ENCODE results near the gene JMJD4.

The JMJD4 gene

GRCh38 chr1:227769047-227769935 lies 34.2 kb upstream of the JMJD4 start:
- no peak for TF ChIP-seq CTCF (IDR thresholded peaks at IDR 0.05; ENCODE audit: insufficient read depth, missing control alignments)
- FAIRE-seq (no peak), DNase-seq (ENCODE audit: insufficient read length, low spot score) (no peak)

DNA sequence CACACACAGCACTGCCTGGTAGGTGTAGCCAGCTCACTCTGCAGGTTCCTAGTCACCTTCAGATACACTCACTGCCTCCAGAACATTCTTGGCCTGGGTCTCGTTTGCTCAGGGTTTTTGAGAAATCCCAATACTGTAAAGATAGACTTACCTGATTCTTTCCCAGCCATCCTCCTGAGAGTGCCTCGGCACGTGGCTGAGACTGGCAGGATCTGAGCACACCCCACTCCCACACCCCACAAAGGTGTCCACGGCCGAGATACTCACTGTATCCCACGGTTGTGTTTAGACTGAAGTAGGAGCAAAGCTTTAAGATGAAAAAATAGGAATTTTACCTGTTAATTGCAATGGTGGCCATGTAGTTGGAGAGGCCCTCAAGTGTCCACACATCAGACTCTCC lies 33.5 kb upstream of the JMJD4 start:
- no peak for TF ChIP-seq CTCF (IDR thresholded peaks at IDR 0.05; ENCODE audit: insufficient read depth, missing control alignments)
- DNase-seq (ENCODE audit: insufficient read length, low spot score) (no peak), FAIRE-seq (no peak)

- DNase-seq (ENCODE audit: insufficient read length, low spot score), result no peak
- FAIRE-seq, result no peak
- no peak for TF ChIP-seq CTCF (IDR thresholded peaks at IDR 0.05; ENCODE audit: insufficient read depth, missing control alignments)
These were observed 33.0 kb upstream of the JMJD4 start for GRCh38 chr1:227768125-227768439.

GRCh38 chr1:227767401-227768124 lies 32.5 kb upstream of the JMJD4 start:
- no peak for DNase-seq (ENCODE audit: insufficient read length, low spot score)
- no peak for FAIRE-seq
- no peak for TF ChIP-seq CTCF (IDR thresholded peaks at IDR 0.05; ENCODE audit: insufficient read depth, missing control alignments)

DNA sequence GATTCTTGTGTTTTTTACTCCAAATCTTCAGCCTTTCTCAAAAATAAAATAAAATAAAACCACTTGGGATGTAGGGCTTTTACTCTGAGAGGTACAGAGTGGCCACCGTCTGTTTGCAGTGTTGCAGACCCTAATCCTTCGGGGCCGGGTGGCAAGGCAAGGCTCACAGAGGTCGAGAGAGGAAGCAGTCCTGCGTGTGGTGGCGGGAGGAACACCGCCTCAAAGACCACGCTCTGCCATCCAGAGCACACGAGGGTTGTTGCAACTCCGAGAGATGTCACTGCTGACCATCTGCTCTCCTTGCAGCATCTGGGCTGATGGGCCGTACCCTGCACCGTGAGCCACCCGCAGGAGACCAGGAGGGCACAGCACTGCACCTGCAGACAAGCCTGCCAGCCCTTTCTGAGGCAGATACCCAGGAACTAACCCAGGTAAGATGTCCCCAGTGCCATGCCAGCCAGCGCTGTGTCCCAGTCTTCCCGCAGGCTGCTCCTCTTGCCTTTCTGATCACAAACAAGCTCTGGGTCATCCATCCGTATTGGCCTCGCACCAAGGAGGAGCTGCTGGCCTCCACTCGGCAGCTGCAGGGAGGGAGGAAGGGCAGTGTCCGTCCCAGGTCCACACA lies 31.7 kb upstream of the JMJD4 start:
- TF ChIP-seq CTCF (IDR thresholded peaks at IDR 0.05; ENCODE audit: insufficient read depth, missing control alignments), result no peak
- no peak for FAIRE-seq
- DNase-seq (ENCODE audit: insufficient read length, low spot score), result no peak

DNA sequence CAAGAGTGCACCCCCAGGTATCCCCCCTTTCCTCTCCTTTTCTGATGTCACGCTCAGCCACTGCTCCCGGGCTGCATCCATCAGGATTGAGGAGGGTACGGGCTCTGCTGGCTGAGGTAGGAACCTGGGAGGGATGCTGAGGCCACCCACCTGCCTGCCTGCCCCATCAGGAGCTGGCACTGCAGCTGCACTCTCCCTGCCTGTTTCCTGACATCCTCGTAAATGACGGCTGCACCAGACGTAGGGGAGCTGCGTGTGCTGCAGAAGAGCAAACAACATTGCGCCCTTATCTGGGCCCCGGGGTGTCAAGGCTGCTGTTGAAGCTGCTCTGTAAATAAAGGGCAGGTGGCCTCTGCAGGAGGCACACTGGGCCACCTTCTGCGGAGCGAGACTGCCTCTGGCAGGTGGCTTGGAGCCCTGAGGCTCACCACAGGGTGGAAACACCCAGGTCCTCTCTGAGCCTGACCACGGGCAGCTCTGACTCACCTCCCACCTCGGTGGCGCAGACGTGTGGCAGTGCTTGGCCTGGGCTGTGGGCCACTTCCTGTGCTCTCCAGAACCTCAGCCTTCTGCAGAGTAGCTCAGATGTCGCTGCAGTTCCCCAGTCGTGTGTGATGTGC lies 31.0 kb upstream of the JMJD4 start:
- DNase-seq (ENCODE audit: insufficient read length, low spot score), result no peak
- no peak for FAIRE-seq
- TF ChIP-seq CTCF (IDR thresholded peaks at IDR 0.05; ENCODE audit: insufficient read depth, missing control alignments), result no peak

Data from D721Med (cell line).